ENCODE data around the gene TMEM158.

TMEM158 gene

GRCh38 chr3:45176912-45177311 is 49.2 kb downstream of the TMEM158 start:
- DNase-seq: no peak
